VCaP (cell line): ENCODE measurements around the gene PRKRIP1.
"Not testable (repeated sequence)": the region's sequence is repeated elsewhere in the genome, so short reads cannot be mapped to it uniquely, and the experiment has no call there.

Experiments
- H3K27ac ChIP-seq: fragments of 450-650 bp; 2 replicates; pipeline ENCODE4 v1.5.1; 2017
- CTCF ChIP-seq: fragments of 450-650 bp; conservative IDR thresholded peaks from 2 replicates; pipeline ENCODE4 v1.5.1; 2017; ENCODE audit warnings: mild to moderate bottlenecking, moderate library complexity

Gene PRKRIP1

DNA sequence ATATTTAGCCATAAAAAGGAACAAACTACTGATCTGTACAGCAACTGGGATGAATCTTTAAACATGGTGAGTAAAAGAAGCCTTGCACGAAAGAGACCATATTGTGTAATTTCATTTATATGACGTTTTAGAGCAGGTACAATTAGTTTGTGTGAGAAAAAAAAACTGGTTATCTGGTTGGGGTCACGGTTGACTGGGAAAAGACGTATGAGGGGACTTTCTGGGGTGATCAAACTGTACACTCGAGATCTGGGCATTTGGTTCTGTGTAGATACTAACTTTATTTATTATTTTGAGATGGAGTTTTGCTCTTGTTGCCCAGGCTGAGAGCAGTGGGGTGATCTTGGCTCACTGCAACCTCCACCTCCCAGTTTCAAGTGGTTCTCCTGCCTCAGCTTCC, 4.2 kb downstream of the PRKRIP1 start:
- TF ChIP-seq CTCF = no peak
- H3K27ac ChIP-seq = no peak overlapping the region

GRCh38 chr7:102403563-102403962, 7.4 kb downstream of the PRKRIP1 start:
- H3K27ac ChIP-seq = no peak overlapping the region

GRCh38 chr7:102404005-102404861, 8.1 kb downstream of the PRKRIP1 start:
- H3K27ac ChIP-seq = no peak overlapping the region

More at GRCh38 chr7:102403563-102403962, 7.4 kb downstream of the PRKRIP1 start:
- no peak for TF ChIP-seq CTCF

DNA sequence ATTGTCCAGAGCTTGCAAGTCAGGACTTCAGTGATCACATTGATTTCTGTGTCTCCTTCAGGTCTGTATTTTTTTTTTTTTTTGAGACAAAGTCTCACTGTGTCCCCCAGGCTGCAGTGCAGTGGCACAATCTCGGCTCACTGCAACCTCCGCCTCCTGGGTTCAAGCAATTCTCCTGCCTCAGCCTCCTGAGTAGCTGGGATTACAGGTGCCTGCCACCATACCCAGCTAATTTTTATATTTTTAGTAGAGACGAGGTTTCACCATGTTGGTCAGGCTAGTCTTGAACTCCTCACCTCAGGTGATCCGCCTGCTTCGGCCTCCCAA, 8.7 kb downstream of the PRKRIP1 start:
- TF ChIP-seq CTCF = peak; percentile 53
- not testable (repeated sequence) for H3K27ac ChIP-seq

More at GRCh38 chr7:102404005-102404861, 8.1 kb downstream of the PRKRIP1 start:
- peak; percentile 85 for TF ChIP-seq CTCF

DNA sequence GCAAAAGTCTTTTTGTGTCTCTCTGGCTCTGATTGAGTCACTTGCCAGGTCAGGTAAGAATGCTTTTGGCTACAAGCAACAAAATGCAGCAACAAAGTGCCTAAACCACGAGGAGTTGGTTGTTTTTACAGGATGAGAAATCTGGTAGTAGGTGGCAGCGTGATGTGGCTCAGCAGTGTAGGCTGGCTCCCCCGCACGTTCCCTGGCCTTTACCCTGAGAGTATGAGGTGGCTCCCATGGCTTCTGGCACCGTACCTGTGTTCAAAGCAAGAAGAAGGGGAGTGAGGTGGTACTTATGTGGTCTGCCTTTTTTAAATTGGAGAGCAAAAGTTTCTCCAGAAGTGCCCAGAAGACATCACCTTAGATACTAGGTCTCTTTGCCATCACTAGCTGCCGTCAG, 11.7 kb downstream of the PRKRIP1 start:
- H3K27ac ChIP-seq = no peak overlapping the region
- TF ChIP-seq CTCF = no peak

DNA sequence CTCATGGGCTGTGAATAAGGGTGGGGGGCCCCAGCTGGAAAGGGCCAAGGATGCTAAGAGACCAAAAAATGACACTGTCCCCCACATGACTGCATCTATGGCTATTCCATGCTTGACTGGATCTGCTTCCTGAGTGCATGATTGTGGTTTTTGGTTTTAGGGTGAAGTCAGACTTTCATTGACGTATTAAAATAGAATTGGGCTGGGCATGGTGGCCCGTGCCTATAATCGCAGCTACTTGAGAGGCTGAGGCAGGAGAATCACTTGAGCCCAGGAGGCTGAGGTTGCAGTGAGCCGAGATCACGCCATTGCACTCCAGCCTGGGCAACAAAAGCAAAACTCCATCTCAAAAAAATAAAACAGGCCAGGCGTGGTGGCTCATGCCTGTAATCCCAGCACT, 12.4 kb downstream of the PRKRIP1 start:
- not testable (repeated sequence) for H3K27ac ChIP-seq

GRCh38 chr7:102409340-102409739, 13.2 kb downstream of the PRKRIP1 start:
- no peak overlapping the region for H3K27ac ChIP-seq
- no peak for TF ChIP-seq CTCF

GRCh38 chr7:102410123-102410522, 14.0 kb downstream of the PRKRIP1 start:
- no peak overlapping the region for H3K27ac ChIP-seq
- no peak for TF ChIP-seq CTCF
